Measurements from ENCODE around the gene FABP3.

FABP3 gene

GRCh38 chr1:31412732-31413404 is 40.0 kb upstream of the FABP3 start, which contains the start of gene SERINC2:
SERINC2 (plus strand) TSS chr1:31413213; CDS start chr1:31413266, 53 bp downstream.
- Histone ChIP-seq H3K9me2 (replicated peaks; ENCODE audit: insufficient read depth, low read length) (no peaks in the 10 kb centered on the region), H3K79me2 (ENCODE audit: low read length) (no peaks in the 10 kb centered on the region), H3K4me1 (ENCODE audit: low read length) (no peaks in the 10 kb centered on the region), H3K27ac (ENCODE audit: low read length) (no peak within 1 kb of the TSS), H3K4me2 (ENCODE audit: low read depth, low read length) (peak within 1 kb of the TSS; percentile 100), H3K27me3 (replicated peaks; ENCODE audit: insufficient read depth, low read length) (peaks cover 43% of the 10 kb centered on the region), H3K4me3 (ENCODE audit: low read length) (peak within 1 kb of the TSS; percentile 79), H3K9me3 (replicated peaks; ENCODE audit: insufficient read depth, low read length) (no peaks in the 10 kb centered on the region), H2AFZ (ENCODE audit: low read length) (peak within 1 kb of the TSS; percentile 96), H4K20me1 (ENCODE audit: insufficient read depth, low read length) (no peaks in the 10 kb centered on the region), H3K36me3 (replicated peaks; ENCODE audit: insufficient read depth, low read length) (no peaks in the 10 kb centered on the region), H3K9ac (ENCODE audit: low read length) (peak within 1 kb of the TSS; percentile 59; the same call in 1 of the 2 replicates), H3F3A (ENCODE audit: insufficient read depth, low read length) (no peaks in the 10 kb centered on the region)
- peak; percentile 59 for DNase-seq
- TF ChIP-seq EZH2 (optimal IDR thresholded peaks at IDR 0.05; ENCODE audit: low read depth, low read length): no peak
- TF ChIP-seq CTCF (IDR thresholded peaks at IDR 0.05; ENCODE audit: low read length): no peak
- TF ChIP-seq EZH2phosphoT487 (IDR thresholded peaks at IDR 0.05; ENCODE audit: low read length): no peak

- Histone ChIP-seq H3K4me1 (ENCODE audit: low read length) (no peaks in the 10 kb centered on the region), H3K4me2 (ENCODE audit: low read depth, low read length) (no peak overlapping the region), H3K9ac (ENCODE audit: low read length) (no peak overlapping the region), H3F3A (ENCODE audit: insufficient read depth, low read length) (no peaks in the 10 kb centered on the region), H3K36me3 (replicated peaks; ENCODE audit: insufficient read depth, low read length) (no peaks in the 10 kb centered on the region), H3K4me3 (ENCODE audit: low read length) (no peak overlapping the region), H3K27ac (ENCODE audit: low read length) (no peak overlapping the region), H2AFZ (ENCODE audit: low read length) (no peak overlapping the region), H3K9me2 (replicated peaks; ENCODE audit: insufficient read depth, low read length) (no peaks in the 10 kb centered on the region), H4K20me1 (ENCODE audit: insufficient read depth, low read length) (no peaks in the 10 kb centered on the region), H3K9me3 (replicated peaks; ENCODE audit: insufficient read depth, low read length) (no peaks in the 10 kb centered on the region), H3K79me2 (ENCODE audit: low read length) (no peaks in the 10 kb centered on the region), H3K27me3 (replicated peaks; ENCODE audit: insufficient read depth, low read length) (peaks cover 43% of the 10 kb centered on the region)
- TF ChIP-seq CTCF (IDR thresholded peaks at IDR 0.05; ENCODE audit: low read length) (no peak), EZH2 (optimal IDR thresholded peaks at IDR 0.05; ENCODE audit: low read depth, low read length) (no peak), EZH2phosphoT487 (IDR thresholded peaks at IDR 0.05; ENCODE audit: low read length) (no peak)
- DNase-seq: no peak
Observed at GRCh38 chr1:31412205-31412604, 39.3 kb upstream of the FABP3 start.

- H3K36me3 ChIP-seq (replicated peaks; ENCODE audit: insufficient read depth, low read length): no peaks in the 10 kb centered on the region
- no peak overlapping the region for H3K27ac ChIP-seq (ENCODE audit: low read length)
- no peaks in the 10 kb centered on the region for H3K4me1 ChIP-seq (ENCODE audit: low read length)
- H3K9ac ChIP-seq (ENCODE audit: low read length): no peak overlapping the region
- no peaks in the 10 kb centered on the region for H3K9me2 ChIP-seq (replicated peaks; ENCODE audit: insufficient read depth, low read length)
- H3K27me3 ChIP-seq (replicated peaks; ENCODE audit: insufficient read depth, low read length): peaks cover 43% of the 10 kb centered on the region
- TF ChIP-seq CTCF (IDR thresholded peaks at IDR 0.05; ENCODE audit: low read length) (no peak), EZH2 (optimal IDR thresholded peaks at IDR 0.05; ENCODE audit: low read depth, low read length) (no peak), EZH2phosphoT487 (IDR thresholded peaks at IDR 0.05; ENCODE audit: low read length) (no peak)
- no peaks in the 10 kb centered on the region for H4K20me1 ChIP-seq (ENCODE audit: insufficient read depth, low read length)
- H3K4me3 ChIP-seq (ENCODE audit: low read length): no peak overlapping the region
- no peaks in the 10 kb centered on the region for H3K9me3 ChIP-seq (replicated peaks; ENCODE audit: insufficient read depth, low read length)
- H3K79me2 ChIP-seq (ENCODE audit: low read length): no peaks in the 10 kb centered on the region
- no peak overlapping the region for H2AFZ ChIP-seq (ENCODE audit: low read length)
- no peak overlapping the region for H3K4me2 ChIP-seq (ENCODE audit: low read depth, low read length)
- no peak for DNase-seq
- no peaks in the 10 kb centered on the region for H3F3A ChIP-seq (ENCODE audit: insufficient read depth, low read length)
Observed at GRCh38 chr1:31410871-31411270, 38.0 kb upstream of the FABP3 start.

Data from MM.1S (cell line).